GM19395 (cell line): ENCODE results near the gene ZNF407.

Experiments
- ATAC-seq: cut with Tn5 transposase; IDR thresholded peaks from one replicate; pipeline ENCODE4 v1.9.1; 2021; ENCODE audit warnings: mild to moderate bottlenecking, moderate library complexity; ENCODE audit not compliant: unreplicated experiment

The ZNF407 gene

GRCh38 chr18:75108579-75109318 is 511.1 kb downstream of the ZNF407 start:
- ATAC-seq = no peak

DNA sequence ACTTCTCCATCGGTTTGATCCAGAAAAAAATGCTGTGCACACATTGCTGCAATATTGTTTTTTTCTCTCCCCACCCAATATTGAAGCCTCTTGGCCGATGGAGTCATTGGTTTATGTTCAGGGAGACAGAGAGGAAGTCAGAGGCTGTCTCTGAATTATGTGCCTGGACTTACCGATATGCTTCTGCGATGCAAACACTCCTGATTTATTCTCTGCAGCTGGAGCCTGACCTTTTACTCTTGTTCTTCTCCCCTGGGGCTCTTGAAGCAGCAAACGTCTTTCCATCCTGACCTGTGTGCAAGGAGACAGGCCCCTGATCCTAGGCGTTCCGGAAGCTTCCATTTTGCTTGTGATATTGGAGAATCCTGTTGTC is 511.6 kb downstream of the ZNF407 start:
- no peak for ATAC-seq

DNA sequence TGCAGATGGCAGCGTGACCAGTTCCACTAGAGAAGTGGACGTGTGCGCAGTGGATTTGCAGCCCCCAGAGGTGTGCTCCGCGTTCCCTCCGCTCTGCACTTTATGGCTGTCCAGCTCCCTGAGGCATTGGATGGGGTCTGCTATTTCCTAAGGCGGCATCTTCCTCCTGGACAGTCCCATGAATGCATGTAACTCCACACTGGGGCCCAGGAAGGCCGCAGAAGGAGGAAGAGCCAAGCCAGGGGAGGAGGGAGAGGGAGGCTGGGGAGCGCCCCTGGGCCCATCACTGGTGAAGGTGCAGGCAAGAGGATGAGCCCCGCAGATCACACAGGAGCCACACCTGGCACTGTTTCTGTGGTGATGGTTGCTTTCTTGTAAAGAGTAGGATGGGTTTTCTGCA is 512.1 kb downstream of the ZNF407 start:
- ATAC-seq = no peak

DNA sequence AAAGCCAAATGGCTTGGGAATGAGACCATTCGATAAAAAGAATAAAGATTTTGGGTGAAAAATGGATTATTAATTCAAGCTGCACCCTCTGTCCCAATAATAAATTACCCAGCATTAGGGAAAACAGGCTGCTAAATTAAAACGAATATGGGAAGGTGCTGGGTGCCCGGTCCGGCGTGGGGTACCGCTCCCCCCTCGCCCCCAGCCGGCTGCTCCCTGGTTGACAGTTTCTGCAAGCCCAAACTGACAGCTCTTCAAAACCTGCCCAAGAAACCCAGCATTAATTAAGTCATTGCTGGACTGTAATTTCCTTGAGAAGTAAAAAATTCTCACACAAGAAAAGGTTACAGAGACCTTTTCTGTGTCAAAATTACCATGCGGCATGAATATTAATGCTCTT is 512.6 kb downstream of the ZNF407 start:
- ATAC-seq = no peak

GRCh38 chr18:75110846-75111415 is 513.3 kb downstream of the ZNF407 start:
- ATAC-seq = no peak

DNA sequence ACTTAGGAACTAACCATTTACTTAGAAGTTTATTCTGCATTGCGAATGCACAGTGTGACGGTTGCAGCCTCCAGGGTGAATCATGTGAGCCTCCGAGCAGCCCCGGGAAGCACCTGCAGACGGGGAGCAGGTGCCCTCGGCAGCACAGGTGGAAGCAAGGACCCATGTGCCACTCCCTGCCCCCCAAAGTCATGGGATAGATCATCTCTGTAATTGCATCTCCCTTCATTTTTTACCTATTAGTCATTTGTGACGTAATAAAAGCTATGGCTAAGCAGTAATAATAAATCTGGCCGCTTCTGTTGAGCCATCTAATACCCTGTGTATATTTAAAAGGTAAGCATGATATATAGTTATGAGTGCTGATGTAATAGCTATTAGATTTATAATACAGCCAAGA is 514.1 kb downstream of the ZNF407 start:
- no peak for ATAC-seq

GRCh38 chr18:75112186-75113096 is 514.8 kb downstream of the ZNF407 start:
- ATAC-seq = no peak

GRCh38 chr18:75113455-75113854 is 515.8 kb downstream of the ZNF407 start:
- no peak for ATAC-seq

GRCh38 chr18:75114231-75114764 is 516.6 kb downstream of the ZNF407 start:
- ATAC-seq = no peak
